B cell (primary cell): ENCODE data around the gene RHOD. TPM values are rescaled to one million over a fixed set of nuclear protein-coding genes. Genes with fewer than 3 reads are reported as not detected.

Experiments used
- ATAC-seq: fragments of 200-7000 bp; cut with Tn5 transposase; one replicate; pipeline ENCODE4 v1.10.0; 2021; ENCODE audit warnings: low read depth, mild to moderate bottlenecking, moderate number of reproducible peaks, moderate library complexity
- CTCF ChIA-PET: fragments of 350-600 bp; sonication (Branson Sonifier 250); formaldehyde crosslinking; loops from one replicate; lab custom pipeline; 2021; ENCODE audit warnings: antibody characterized with exemption, inconsistent platforms; lab: Charles Lee
- POLR2A ChIA-PET: fragments of 350-600 bp; sonication (Branson Sonifier 250); formaldehyde crosslinking; loops from one replicate; lab custom pipeline; 2021; ENCODE audit warnings: antibody characterized with exemption; lab: Charles Lee
- DNase-seq: peaks from one replicate; pipeline ENCODE4 v3.0.0; 2013
- H2AFZ ChIP-seq: 2 replicates; pipeline ENCODE4 v1.6.1; 2012; ENCODE audit warnings: mild to moderate bottlenecking, low read depth, low read length; ENCODE audit not compliant: insufficient read depth, poor library complexity, severe bottlenecking
- H3K27ac ChIP-seq, 2 donors: 1 replicate in 1 of 2; 2 replicates in 1 of 2; pipeline ENCODE4 v1.5.1; 2012 to 2013; ENCODE audit warnings: low read length in 2 of 2, mild to moderate bottlenecking in 2 of 2, moderate library complexity in 1 of 2
- H3K27me3 ChIP-seq, 4 experiments: fragments of 200-600 bp in 1 of 4; sonication (generic) in 1 of 4; replicated peaks in 1 of 4; 1 replicate in 2 of 4; 2 replicates in 2 of 4; pipeline versions ENCODE4 v1.6.1 to v1.7.0; 2013 to 2016; ENCODE audit warnings: low read length in 3 of 4, mild to moderate bottlenecking in 2 of 4, mixed read lengths in 1 of 4, moderate library complexity in 1 of 4; ENCODE audit not compliant: insufficient read depth in 4 of 4, control insufficient read depth in 3 of 4; ENCODE audit errors: control extremely low read depth in 1 of 4
- H3K36me3 ChIP-seq, 2 experiments: replicated peaks in 1 of 2; 1 replicate in 1 of 2; 2 replicates in 1 of 2; pipeline versions ENCODE4 v1.6.1 to v1.7.1; 2013; ENCODE audit warnings: low read length in 1 of 2; ENCODE audit not compliant: insufficient read depth in 2 of 2, control insufficient read depth in 1 of 2; ENCODE audit errors: control extremely low read depth in 1 of 2, extremely low read depth in 1 of 2
- H3K4me1 ChIP-seq, 2 donors: fragments of 200-600 bp in 1 of 2; sonication (generic) in 1 of 2; 1 replicate in 1 of 2; 2 replicates in 1 of 2; pipeline versions ENCODE4 v1.5.1 to v1.6.1; 2013 to 2017; ENCODE audit warnings: low read length in 2 of 2; ENCODE audit not compliant: control insufficient read depth in 2 of 2, insufficient read depth in 2 of 2
- H3K4me2 ChIP-seq: replicated peaks from 2 replicates; pipeline ENCODE3; 2012; ENCODE audit warnings: mild to moderate bottlenecking, low read depth, low read length; ENCODE audit not compliant: poor library complexity, severe bottlenecking
- H3K4me3 ChIP-seq, 5 experiments: fragments of 200-600 bp in 1 of 5; sonication (generic) in 1 of 5; 1 replicate in 3 of 5; 2 replicates in 2 of 5; pipeline versions ENCODE4 v1.5.1 to v1.7.0; 2011 to 2016; ENCODE audit warnings: low read length in 4 of 5, mild to moderate bottlenecking in 4 of 5, low read depth in 2 of 5, control low read depth in 1 of 5, moderate library complexity in 1 of 5; ENCODE audit not compliant: insufficient read depth in 1 of 5; ENCODE audit errors: control extremely low read depth in 1 of 5, extremely low read depth in 1 of 5
- H3K79me2 ChIP-seq: fragments of 200-600 bp; sonication (generic); one replicate; pipeline ENCODE4 v1.6.0; 2016; ENCODE audit warnings: low read length; ENCODE audit not compliant: control insufficient read depth, insufficient read depth
- H3K9ac ChIP-seq: fragments of 200-600 bp; sonication (generic); 2 replicates; pipeline ENCODE4 v1.6.1; 2017; ENCODE audit warnings: mild to moderate bottlenecking, low read length, moderate library complexity
- H3K9me3 ChIP-seq, 3 donors: one replicate each; pipeline versions ENCODE4 v1.6.1 to v1.7.1; 2013; ENCODE audit warnings: low read length in 2 of 3; ENCODE audit not compliant: control insufficient read depth in 2 of 3, insufficient read depth in 1 of 3; ENCODE audit errors: control extremely low read depth in 1 of 3
- H4K20me1 ChIP-seq: 2 replicates; pipeline ENCODE4 v1.6.0; 2012; ENCODE audit warnings: mild to moderate bottlenecking, low read length; ENCODE audit not compliant: insufficient read depth, control insufficient read depth, poor library complexity, severe bottlenecking
- H3K27ac Mint-ChIP-seq: one replicate; pipeline ENCODE4 v1.8.0; 2021; ENCODE audit warnings: mixed read lengths
- H3K27me3 Mint-ChIP-seq: one replicate; pipeline ENCODE4 v1.8.0; 2021; ENCODE audit warnings: mixed read lengths
- H3K4me1 Mint-ChIP-seq: one replicate; pipeline ENCODE4 v1.8.0; 2021; ENCODE audit warnings: mixed read lengths
- H3K4me3 Mint-ChIP-seq: one replicate; pipeline ENCODE4 v1.8.0; 2021; ENCODE audit warnings: mixed read lengths
- H3K9me3 Mint-ChIP-seq: one replicate; pipeline ENCODE4 v1.8.0; 2022; ENCODE audit warnings: mixed read lengths; ENCODE audit not compliant: insufficient read depth
- EZH2 ChIP-seq: IDR thresholded peaks from 2 replicates; pipeline ENCODE4 v1.6.1; 2012; ENCODE audit warnings: borderline replicate concordance, low read depth, mild to moderate bottlenecking, moderate library complexity, low read length; ENCODE audit not compliant: insufficient read depth, poor library complexity, severe bottlenecking
- WGBS: methylation state at CpG from one replicate; pipeline ENCODE4 v1.1.5; 2013; ENCODE audit warnings: missing lambda C conversion rate; ENCODE audit not compliant: insufficient coverage; 5-methylcytosine and 5-hydroxymethylcytosine counted together
- intact Hi-C: fragments of 100-400 bp; cut with micrococcal nuclease; formaldehyde crosslinking; loops from one replicate; pipeline ENCODE4 v1.10.0; 2022
- polyA plus RNA-seq: library from polyadenylated mRNA; depleted of rRNA; stranded (reverse); fragments of >200 nt; gene quantifications from 2 replicates; pipeline ENCODE4 v1.2.3, GENCODE V29; 2012
- total RNA-seq, 2 donors: library from RNA; stranded (reverse); fragments of 120-200 nt in 1 of 2; gene quantifications; 1 replicate in 1 of 2; 2 replicates in 1 of 2; pipeline versions ENCODE4 v1.2.3 to v1.2.4, GENCODE V29; 2013 to 2022
- TF ChIP-seq, protein P1 (sequence below): fragments of 200-600 bp; IDR thresholded peaks from one replicate; pipeline ENCODE4 v1.8.0; 2022; ENCODE audit warnings: antibody characterized with exemption, mild to moderate bottlenecking

Gene RHOD
- total and polyA plus RNA-seq, 2 donors (not counting 1 experiment from before 2014, with no cell fraction given), result 0.42 to 0.48 TPM

DNA sequence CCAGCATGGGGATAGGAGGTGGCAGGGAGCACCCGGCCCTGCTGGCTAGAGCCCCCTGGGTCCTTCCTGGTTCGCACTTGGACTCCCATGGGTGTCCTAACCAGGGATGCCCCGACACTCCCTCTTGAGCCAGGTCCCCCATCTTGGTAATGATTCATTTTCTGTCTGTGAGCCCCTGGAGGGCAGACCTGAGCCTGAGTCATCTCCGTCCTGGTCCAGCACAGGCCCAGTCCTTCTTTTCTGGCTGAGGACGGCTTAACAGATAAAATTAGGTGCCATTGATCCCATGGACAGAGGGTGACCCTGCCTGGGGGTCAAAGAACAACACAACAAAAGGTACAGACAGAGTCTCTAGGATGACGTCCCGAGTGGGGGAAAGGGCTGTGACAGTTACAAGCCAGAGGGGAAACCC, 3.5 kb downstream of the RHOD start:
- Histone ChIP-seq H2AFZ (no peak overlapping the region), H3K9me3 (peaks cover 0 to 4% (median 0%) of the 10 kb centered on the region in 3 donors), H3K27ac (no peak overlapping the region), H3K79me2 (no peaks in the 10 kb centered on the region), H3K9ac (no peak overlapping the region), H4K20me1 (no peaks in the 10 kb centered on the region), H3K4me2 (no peak overlapping the region), H3K4me1 (peaks cover 9% of the 10 kb centered on the region in 2 donors), H3K36me3 (no peaks in the 10 kb centered on the region), H3K4me3 (no peak overlapping the region), H3K27me3 (peaks cover 0 to 14% (median 6%) of the 10 kb centered on the region in 4 experiments)
- Mint-ChIP-seq H3K27ac (no peak overlapping the region), H3K4me1 (peaks cover 13% of the 10 kb centered on the region), H3K9me3 (no peaks in the 10 kb centered on the region), H3K27me3 (peaks cover 4% of the 10 kb centered on the region), H3K4me3 (no peak overlapping the region)
- 90% methylated on average over 7 of the region's 7 CpGs for whole genome bisulfite sequencing
- DNase-seq, result no peak
- CTCF ChIA-PET, result no interaction called here
- intact Hi-C loops, result no loop called here
- POLR2A ChIA-PET, result no interaction called here
- TF ChIP-seq EZH2, result no peak
- TF ChIP-seq, protein P1, sequence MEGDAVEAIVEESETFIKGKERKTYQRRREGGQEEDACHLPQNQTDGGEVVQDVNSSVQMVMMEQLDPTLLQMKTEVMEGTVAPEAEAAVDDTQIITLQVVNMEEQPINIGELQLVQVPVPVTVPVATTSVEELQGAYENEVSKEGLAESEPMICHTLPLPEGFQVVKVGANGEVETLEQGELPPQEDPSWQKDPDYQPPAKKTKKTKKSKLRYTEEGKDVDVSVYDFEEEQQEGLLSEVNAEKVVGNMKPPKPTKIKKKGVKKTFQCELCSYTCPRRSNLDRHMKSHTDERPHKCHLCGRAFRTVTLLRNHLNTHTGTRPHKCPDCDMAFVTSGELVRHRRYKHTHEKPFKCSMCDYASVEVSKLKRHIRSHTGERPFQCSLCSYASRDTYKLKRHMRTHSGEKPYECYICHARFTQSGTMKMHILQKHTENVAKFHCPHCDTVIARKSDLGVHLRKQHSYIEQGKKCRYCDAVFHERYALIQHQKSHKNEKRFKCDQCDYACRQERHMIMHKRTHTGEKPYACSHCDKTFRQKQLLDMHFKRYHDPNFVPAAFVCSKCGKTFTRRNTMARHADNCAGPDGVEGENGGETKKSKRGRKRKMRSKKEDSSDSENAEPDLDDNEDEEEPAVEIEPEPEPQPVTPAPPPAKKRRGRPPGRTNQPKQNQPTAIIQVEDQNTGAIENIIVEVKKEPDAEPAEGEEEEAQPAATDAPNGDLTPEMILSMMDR, result no peak
- ATAC-seq, result no peak

DNA sequence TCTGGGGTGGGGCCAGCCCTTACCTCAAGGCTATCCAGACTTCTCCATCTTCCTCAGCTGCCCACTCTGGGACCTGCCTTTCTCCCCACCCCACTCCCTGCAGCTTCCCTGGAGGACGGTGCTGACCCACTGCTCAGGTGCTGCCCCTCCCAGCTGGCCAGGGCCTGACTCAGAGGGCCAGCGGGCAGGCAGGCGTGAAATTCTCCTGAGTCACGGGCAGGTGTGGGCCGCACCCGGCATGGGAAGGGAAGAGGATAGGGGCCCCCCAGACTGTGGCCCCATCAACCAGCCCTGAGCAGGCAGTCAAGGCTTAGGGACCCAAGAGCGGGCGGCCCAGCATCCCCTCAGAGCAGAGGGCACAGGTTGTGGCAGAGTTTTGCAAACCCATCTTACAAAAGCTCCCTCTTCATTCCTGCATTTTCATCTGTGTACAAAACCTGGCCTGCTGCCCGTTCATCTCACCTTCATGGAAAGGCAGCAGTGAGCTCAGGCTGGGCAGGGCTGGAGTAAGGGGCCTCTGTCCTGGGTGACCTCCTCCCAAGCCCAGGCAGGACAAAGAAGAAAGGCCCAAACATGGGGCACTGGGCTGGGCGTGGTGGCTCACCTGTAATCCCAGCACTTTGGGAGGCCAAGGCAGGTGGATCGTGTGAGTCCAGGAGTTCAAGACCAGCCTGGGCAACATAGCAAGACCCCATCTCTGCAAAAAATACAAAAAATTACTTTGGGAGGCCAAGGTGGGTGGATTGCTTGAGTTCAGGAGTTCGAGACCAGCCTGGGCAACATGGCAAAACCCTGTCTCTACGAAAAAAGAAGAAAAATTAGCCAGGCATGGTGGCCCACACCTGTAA, 6.1 kb downstream of the RHOD start:
- POLR2A ChIA-PET, result no interaction called here
- intact Hi-C loops, result no loop called here
- no peak overlapping the region for H3K4me3 Mint-ChIP-seq
- Histone ChIP-seq H3K4me1 (no peaks in the 10 kb centered on the region), H2AFZ (no peak overlapping the region), H3K4me2 (no peak overlapping the region), H3K36me3 (no peaks in the 10 kb centered on the region), H3K9ac (no peak overlapping the region), H3K79me2 (no peaks in the 10 kb centered on the region), H4K20me1 (no peaks in the 10 kb centered on the region), H3K9me3 (no peaks in the 10 kb centered on the region), H3K27me3 (no peaks in the 10 kb centered on the region), H3K27ac (no peak overlapping the region), H3K4me3 (no peak overlapping the region)
- TF ChIP-seq, protein P1, result no peak
- TF ChIP-seq EZH2, result no peak
- H3K9me3 Mint-ChIP-seq, result no peaks in the 10 kb centered on the region
- DNase-seq, result no peak
- H3K27ac Mint-ChIP-seq, result no peak overlapping the region
- ATAC-seq, result no peak
- H3K27me3 Mint-ChIP-seq, result no peaks in the 10 kb centered on the region
- no peaks in the 10 kb centered on the region for H3K4me1 Mint-ChIP-seq
- 97% methylated on average over 11 of the region's 13 CpGs for WGBS
- CTCF ChIA-PET, result no interaction called here
